Neural cell (in vitro differentiated cells): ENCODE data around the gene PITHD1. TPM values are rescaled to one million over a fixed set of nuclear protein-coding genes. Genes with fewer than 3 reads are reported as not detected.

Experiments
- H2AFZ ChIP-seq: fragments of 200-600, 300-800 bp; sonication (generic), shearing (Covaris generic); 2 replicates; pipeline ENCODE4 v1.6.0; 2014; ENCODE audit warnings: low read depth, mild to moderate bottlenecking, antibody characterized with exemption, low read length, moderate library complexity
- H3F3A ChIP-seq: fragments of 200-600 bp; shearing (Covaris generic); 2 replicates; pipeline ENCODE4 v1.6.1; 2016; ENCODE audit warnings: mild to moderate bottlenecking, moderate library complexity, mixed read lengths, antibody characterized with exemption, low read length; ENCODE audit not compliant: insufficient read depth, poor library complexity, severe bottlenecking
- H3K27ac ChIP-seq: fragments of 200-600, 300-800 bp; sonication (generic), shearing (Covaris generic); 2 replicates; pipeline ENCODE4 v1.5.1; 2014; ENCODE audit warnings: mild to moderate bottlenecking, low read length, moderate library complexity
- H3K27me3 ChIP-seq: fragments of 300-800, 200-600 bp; sonication (generic), shearing (Covaris generic); 2 replicates; pipeline ENCODE4 v1.6.0; 2014; ENCODE audit warnings: mild to moderate bottlenecking, low read depth, low read length, moderate library complexity; ENCODE audit not compliant: insufficient read depth
- H3K36me3 ChIP-seq: fragments of 300-800, 200-600 bp; sonication (generic), shearing (Covaris generic); 2 replicates; pipeline ENCODE4 v1.5.1; 2014; ENCODE audit warnings: mild to moderate bottlenecking, antibody characterized with exemption, low read length, moderate library complexity; ENCODE audit not compliant: insufficient read depth
- H3K4me2 ChIP-seq: fragments of 300-800, 200-600 bp; sonication (generic), shearing (Covaris generic); 2 replicates; pipeline ENCODE4 v1.6.0; 2014; ENCODE audit warnings: mild to moderate bottlenecking, low read length
- H3K4me3 ChIP-seq: fragments of 300-800, 200-600 bp; sonication (generic), shearing (Covaris generic); 2 replicates; pipeline ENCODE4 v1.5.1; 2014; ENCODE audit warnings: mild to moderate bottlenecking, low read length, moderate library complexity
- H3K79me2 ChIP-seq: fragments of 200-600 bp; shearing (Covaris generic); replicated peaks from 2 replicates; pipeline ENCODE4 v1.6.0; 2014; ENCODE audit warnings: mild to moderate bottlenecking, low read length, moderate library complexity; ENCODE audit not compliant: insufficient read depth
- H3K9ac ChIP-seq: fragments of 300-800, 200-600 bp; sonication (generic), shearing (Covaris generic); 2 replicates; pipeline ENCODE4 v1.6.1; 2016; ENCODE audit warnings: mild to moderate bottlenecking, low read length, mixed read lengths
- H3K9me2 ChIP-seq: fragments of 200-600 bp; shearing (Covaris generic); 2 replicates; pipeline ENCODE4 v1.6.1; 2016; ENCODE audit warnings: mild to moderate bottlenecking, low read length, mixed read lengths; ENCODE audit not compliant: insufficient read depth
- H3K9me3 ChIP-seq: fragments of 200-600, 300-800 bp; sonication (generic), shearing (Covaris generic); 2 replicates; pipeline ENCODE4 v1.6.1; 2016; ENCODE audit warnings: mild to moderate bottlenecking, mixed run types, low read length, moderate library complexity, mixed read lengths
- H4K20me1 ChIP-seq: fragments of 200-600 bp; shearing (Covaris generic); 2 replicates; pipeline ENCODE4 v1.6.1; 2016; ENCODE audit warnings: mild to moderate bottlenecking, mixed run types; ENCODE audit not compliant: insufficient read depth
- EP300 ChIP-seq: fragments of 450-650 bp; conservative IDR thresholded peaks from 2 replicates; pipeline ENCODE4 v1.6.1; 2014; ENCODE audit warnings: antibody characterized with exemption, mild to moderate bottlenecking, moderate library complexity; ENCODE audit not compliant: poor library complexity, severe bottlenecking
- EZH2 ChIP-seq: fragments of 200-600, 300-800 bp; shearing (Covaris generic), sonication (generic); IDR thresholded peaks from 2 replicates; pipeline ENCODE4 v1.6.1; 2014; ENCODE audit warnings: antibody characterized with exemption, low read length, borderline replicate concordance, mild to moderate bottlenecking; ENCODE audit not compliant: insufficient read depth, poor library complexity, severe bottlenecking
- MXI1 ChIP-seq: fragments of 450-650 bp; conservative IDR thresholded peaks from 2 replicates; pipeline ENCODE4 v1.6.1; 2014; ENCODE audit warnings: antibody characterized with exemption, mild to moderate bottlenecking; ENCODE audit not compliant: poor library complexity, severe bottlenecking
- POLR2AphosphoS5 ChIP-seq: IDR thresholded peaks from 2 replicates; pipeline ENCODE4 v1.6.1; 2012
- RAD21 ChIP-seq: fragments of 450-650 bp; conservative IDR thresholded peaks from 2 replicates; pipeline ENCODE4 v1.6.1; 2014; ENCODE audit warnings: antibody characterized with exemption, mild to moderate bottlenecking, moderate library complexity
- REST ChIP-seq: IDR thresholded peaks from 2 replicates; pipeline ENCODE4 v1.6.1; 2012; ENCODE audit warnings: borderline replicate concordance
- SMC3 ChIP-seq: fragments of 450-650 bp; conservative IDR thresholded peaks from 2 replicates; pipeline ENCODE4 v1.6.1; 2014; ENCODE audit warnings: antibody characterized with exemption, mild to moderate bottlenecking, moderate library complexity; ENCODE audit not compliant: poor library complexity
- TAF1 ChIP-seq: IDR thresholded peaks from 2 replicates; pipeline ENCODE4 v1.6.1; 2012; ENCODE audit warnings: low read depth
- polyA plus RNA-seq: library from polyadenylated mRNA; depleted of rRNA; stranded (reverse); fragments of >200 nt; gene quantifications from 2 replicates; pipeline ENCODE4 v1.2.3, GENCODE V29; 2014
- TF ChIP-seq, protein P1 (sequence below): fragments of 450-650 bp; IDR thresholded peaks from 2 replicates; pipeline ENCODE4 v1.5.1; 2014; ENCODE audit warnings: antibody characterized with exemption, mild to moderate bottlenecking, moderate library complexity; ENCODE audit not compliant: poor library complexity, severe bottlenecking

PITHD1 gene
- polyA plus RNA-seq, 1 donor from 2014 or later, result 267 TPM

GRCh38 chr1:23772854-23773242 lies 5.4 kb upstream of the PITHD1 start:
- H3K27me3 ChIP-seq, result no peaks in the 10 kb centered on the region
- H2AFZ ChIP-seq, result no peak overlapping the region
- H3K4me2 ChIP-seq, result no peak overlapping the region
- H3K27ac ChIP-seq, result no peak overlapping the region
- H3K4me3 ChIP-seq, result no peak overlapping the region
- H3K9me3 ChIP-seq, result no peaks in the 10 kb centered on the region
- H3K36me3 ChIP-seq, result no peaks in the 10 kb centered on the region
- no peaks in the 10 kb centered on the region for H3K79me2 ChIP-seq
- H3F3A ChIP-seq, result no peaks in the 10 kb centered on the region
- no peak for TF ChIP-seq SMC3
- no peak for TF ChIP-seq EP300
- no peak for TF ChIP-seq REST
- TF ChIP-seq RAD21, result no peak
- TF ChIP-seq EZH2, result no peak
- no peak for TF ChIP-seq TAF1
- TF ChIP-seq POLR2AphosphoS5, result no peak
- TF ChIP-seq, protein P1, sequence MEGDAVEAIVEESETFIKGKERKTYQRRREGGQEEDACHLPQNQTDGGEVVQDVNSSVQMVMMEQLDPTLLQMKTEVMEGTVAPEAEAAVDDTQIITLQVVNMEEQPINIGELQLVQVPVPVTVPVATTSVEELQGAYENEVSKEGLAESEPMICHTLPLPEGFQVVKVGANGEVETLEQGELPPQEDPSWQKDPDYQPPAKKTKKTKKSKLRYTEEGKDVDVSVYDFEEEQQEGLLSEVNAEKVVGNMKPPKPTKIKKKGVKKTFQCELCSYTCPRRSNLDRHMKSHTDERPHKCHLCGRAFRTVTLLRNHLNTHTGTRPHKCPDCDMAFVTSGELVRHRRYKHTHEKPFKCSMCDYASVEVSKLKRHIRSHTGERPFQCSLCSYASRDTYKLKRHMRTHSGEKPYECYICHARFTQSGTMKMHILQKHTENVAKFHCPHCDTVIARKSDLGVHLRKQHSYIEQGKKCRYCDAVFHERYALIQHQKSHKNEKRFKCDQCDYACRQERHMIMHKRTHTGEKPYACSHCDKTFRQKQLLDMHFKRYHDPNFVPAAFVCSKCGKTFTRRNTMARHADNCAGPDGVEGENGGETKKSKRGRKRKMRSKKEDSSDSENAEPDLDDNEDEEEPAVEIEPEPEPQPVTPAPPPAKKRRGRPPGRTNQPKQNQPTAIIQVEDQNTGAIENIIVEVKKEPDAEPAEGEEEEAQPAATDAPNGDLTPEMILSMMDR, result no peak
- TF ChIP-seq MXI1, result no peak
- no peaks in the 10 kb centered on the region for H3K9me2 ChIP-seq
- no peaks in the 10 kb centered on the region for H4K20me1 ChIP-seq
- H3K9ac ChIP-seq, result no peak overlapping the region

DNA sequence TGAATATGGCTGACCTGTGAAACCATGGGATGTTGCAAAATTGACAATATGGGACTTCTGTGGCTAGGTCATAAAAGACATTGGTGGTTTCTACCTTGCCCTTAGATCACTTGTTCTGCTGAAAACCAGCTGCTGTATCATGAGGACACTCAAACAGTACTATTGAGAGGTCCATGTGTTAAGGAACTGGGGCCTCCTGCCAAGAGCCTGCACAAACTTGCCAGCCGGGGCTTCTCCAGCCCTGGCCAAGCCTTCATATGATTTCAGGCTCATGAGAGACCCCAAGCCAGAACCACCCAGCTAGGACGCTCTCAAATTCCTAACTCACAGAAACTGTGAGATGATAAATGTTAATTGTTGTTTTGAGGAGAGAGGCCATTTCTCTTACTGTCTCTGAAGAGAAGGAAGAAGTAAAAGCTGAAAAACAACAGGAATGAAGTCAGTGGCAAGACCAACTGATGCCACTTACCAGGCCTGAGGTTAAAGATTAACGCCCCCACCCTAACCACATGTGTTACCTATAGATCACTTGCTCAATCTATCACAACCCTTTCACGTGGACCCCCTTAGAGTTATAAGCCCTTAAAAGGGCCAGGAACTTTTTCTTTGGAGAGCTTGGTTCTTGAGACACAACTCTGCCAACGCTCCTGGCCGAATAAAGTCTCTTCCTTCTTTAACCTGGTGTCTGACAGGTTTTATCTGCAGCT lies 3.9 kb upstream of the PITHD1 start:
- no peak overlapping the region for H2AFZ ChIP-seq
- H3K9me3 ChIP-seq, result no peaks in the 10 kb centered on the region
- H3K4me2 ChIP-seq, result no peak overlapping the region
- peaks cover 8% of the 10 kb centered on the region for H3K79me2 ChIP-seq
- no peaks in the 10 kb centered on the region for H3K27me3 ChIP-seq
- H3K27ac ChIP-seq, result no peak overlapping the region
- H3F3A ChIP-seq, result no peaks in the 10 kb centered on the region
- no peaks in the 10 kb centered on the region for H3K36me3 ChIP-seq
- no peak for TF ChIP-seq EZH2
- TF ChIP-seq REST, result no peak
- TF ChIP-seq, protein P1, result no peak
- TF ChIP-seq POLR2AphosphoS5, result no peak
- TF ChIP-seq TAF1, result no peak
- TF ChIP-seq SMC3, result no peak
- TF ChIP-seq MXI1, result no peak
- no peak for TF ChIP-seq EP300
- no peak for TF ChIP-seq RAD21
- H4K20me1 ChIP-seq, result no peaks in the 10 kb centered on the region
- no peaks in the 10 kb centered on the region for H3K9me2 ChIP-seq
- no peak overlapping the region for H3K9ac ChIP-seq
- H3K4me3 ChIP-seq, result no peak overlapping the region
